H1 (cell line): ENCODE data around the gene EHD4. TPM values are rescaled to one million over a fixed set of nuclear protein-coding genes. Genes with fewer than 3 reads are reported as not detected.

Source experiments
- CTCF ChIA-PET: fragments of 300-600 bp; sonication (Branson Sonifier 250); formaldehyde crosslinking; loops from one replicate; lab custom pipeline; 2021; ENCODE audit not compliant: partially characterized antibody; lab: Charles Lee
- POLR2A ChIA-PET: fragments of 300-600 bp; sonication (Branson Sonifier 250); formaldehyde crosslinking; loops from one replicate; lab custom pipeline; 2021; ENCODE audit warnings: inconsistent platforms; ENCODE audit not compliant: partially characterized antibody; lab: Charles Lee
- DNase-seq, 2 experiments: peaks; one replicate each; pipeline versions ENCODE4 v3.0.0 to v3.0.0-alpha.2; 2010 to 2022; ENCODE audit warnings: low spot score in 2 of 2, low read depth in 1 of 2, mixed read lengths in 1 of 2
- FAIRE-seq: peaks from 2 replicates; lab custom pipeline; 2011; peaks lifted over from hg19 to GRCh38; lab: Jason Lieb, UNC
- H2AFZ ChIP-seq: 2 replicates; pipeline ENCODE4 v1.8.1; 2012; ENCODE audit warnings: low read length, inconsistent platforms
- H2AK5ac ChIP-seq: 2 replicates; pipeline ENCODE4 v1.6.1; 2013; ENCODE audit warnings: low read depth, low read length
- H2BK120ac ChIP-seq: replicated peaks from 2 replicates; pipeline ENCODE3; 2013; ENCODE audit warnings: low read depth, low read length, inconsistent platforms
- H2BK12ac ChIP-seq: 2 replicates; pipeline ENCODE4 v1.6.1; 2013; ENCODE audit warnings: low read depth, low read length
- H2BK15ac ChIP-seq: 2 replicates; pipeline ENCODE4 v1.6.1; 2013; ENCODE audit warnings: low read length
- H2BK20ac ChIP-seq: 2 replicates; pipeline ENCODE4 v1.6.1; 2013; ENCODE audit warnings: low read length
- H2BK5ac ChIP-seq: 2 replicates; pipeline ENCODE4 v1.6.1; 2013; ENCODE audit warnings: low read depth, low read length
- H3K14ac ChIP-seq: 2 replicates; pipeline ENCODE4 v1.6.1; 2013; ENCODE audit warnings: inconsistent platforms; ENCODE audit not compliant: insufficient read length
- H3K18ac ChIP-seq: 2 replicates; pipeline ENCODE4 v1.6.1; 2013; ENCODE audit warnings: low read length; ENCODE audit errors: extremely low read depth
- H3K23ac ChIP-seq: 2 replicates; pipeline ENCODE4 v1.6.1; 2013; ENCODE audit warnings: inconsistent platforms; ENCODE audit not compliant: insufficient read length
- H3K23me2 ChIP-seq: 2 replicates; pipeline ENCODE4 v1.6.1; 2013; ENCODE audit warnings: low read depth, low read length
- H3K27ac ChIP-seq: 2 replicates; pipeline ENCODE4 v1.6.1; 2011; ENCODE audit warnings: low read depth, low read length, inconsistent platforms
- H3K27me3 ChIP-seq, 4 experiments: replicated peaks in 1 of 4; 1 replicate in 1 of 4; 2 replicates in 3 of 4; pipeline versions ENCODE4 v1.6.1 to v1.8.1; 2011 to 2013; ENCODE audit warnings: low read length in 3 of 4, mild to moderate bottlenecking in 3 of 4, inconsistent platforms in 2 of 4, mixed read lengths in 2 of 4, moderate library complexity in 1 of 4; ENCODE audit not compliant: control insufficient read depth in 3 of 4, insufficient read depth in 3 of 4; ENCODE audit errors: extremely low read depth in 1 of 4
- H3K36me3 ChIP-seq, 4 experiments: 2 replicates each; pipeline versions ENCODE4 v1.6.1 to v1.8.1; 2011 to 2013; ENCODE audit warnings: mild to moderate bottlenecking in 4 of 4, low read length in 3 of 4, moderate library complexity in 2 of 4, control low read depth in 1 of 4, inconsistent platforms in 1 of 4; ENCODE audit not compliant: insufficient read depth in 4 of 4, control insufficient read depth in 2 of 4
- H3K4ac ChIP-seq: replicated peaks from 2 replicates; pipeline ENCODE3; 2013; ENCODE audit warnings: low read length, low read depth, mixed read lengths, inconsistent platforms; ENCODE audit not compliant: insufficient read length
- H3K4me1 ChIP-seq, 4 experiments: replicated peaks in 1 of 4; 1 replicate in 1 of 4; 2 replicates in 3 of 4; pipeline versions ENCODE4 v1.6.1 to v1.8.1; 2011 to 2013; ENCODE audit warnings: low read length in 3 of 4, inconsistent platforms in 2 of 4, mixed read lengths in 1 of 4; ENCODE audit not compliant: insufficient read depth in 4 of 4, control insufficient read depth in 3 of 4
- H3K4me2 ChIP-seq, 2 experiments: 2 replicates each; pipeline versions ENCODE4 v1.6.1 to v1.8.1; 2011 to 2013; ENCODE audit warnings: low read depth in 2 of 2, low read length in 2 of 2, control low read depth in 1 of 2, inconsistent platforms in 1 of 2, mild to moderate bottlenecking in 1 of 2; ENCODE audit not compliant: insufficient read depth in 1 of 2
- H3K4me3 ChIP-seq, 4 experiments: fragments of 200-600, 300-600 bp in 1 of 4; sonication (generic), shearing (Covaris generic), sonication (Bioruptor Twin) in 1 of 4; 2 replicates each; pipeline versions ENCODE4 v1.5.1 to v1.8.1; 2011 to 2016; ENCODE audit warnings: low read length in 4 of 4, low read depth in 3 of 4, control low read depth in 2 of 4, inconsistent platforms in 2 of 4, mild to moderate bottlenecking in 2 of 4, mixed read lengths in 1 of 4, moderate library complexity in 1 of 4; ENCODE audit not compliant: insufficient read depth in 2 of 4; ENCODE audit errors: extremely low read depth in 1 of 4
- H3K56ac ChIP-seq: replicated peaks from 2 replicates; pipeline ENCODE3; 2013; ENCODE audit warnings: low read depth, mild to moderate bottlenecking, mixed read lengths, low read length, inconsistent platforms; ENCODE audit not compliant: insufficient read length
- H3K79me1 ChIP-seq: 2 replicates; pipeline ENCODE4 v1.6.1; 2013; ENCODE audit warnings: low read depth, low read length, control low read depth
- H3K79me2 ChIP-seq, 2 experiments: 2 replicates each; pipeline versions ENCODE4 v1.6.1 to v1.8.1; 2012 to 2013; ENCODE audit warnings: low read length in 2 of 2, mild to moderate bottlenecking in 2 of 2, inconsistent platforms in 1 of 2; ENCODE audit not compliant: insufficient read depth in 2 of 2, control insufficient read depth in 1 of 2
- H3K9ac ChIP-seq, 4 experiments: replicated peaks in 1 of 4; 1 replicate in 1 of 4; 2 replicates in 3 of 4; pipeline versions ENCODE4 v1.6.1 to v1.8.1; 2011 to 2013; ENCODE audit warnings: low read depth in 3 of 4, low read length in 3 of 4, control low read depth in 2 of 4, mild to moderate bottlenecking in 2 of 4, moderate library complexity in 2 of 4, inconsistent platforms in 1 of 4; ENCODE audit errors: extremely low read depth in 1 of 4
- H3K9me3 ChIP-seq, 2 experiments: 2 replicates each; pipeline versions ENCODE4 v1.6.1 to v1.8.1; 2012 to 2013; ENCODE audit warnings: mild to moderate bottlenecking in 2 of 2, moderate library complexity in 2 of 2, control low read depth in 1 of 2, inconsistent platforms in 1 of 2, low read depth in 1 of 2, low read length in 1 of 2, mixed read lengths in 1 of 2; ENCODE audit not compliant: insufficient read depth in 2 of 2
- H4K20me1 ChIP-seq, 2 experiments: replicated peaks in 1 of 2; 2 replicates each; pipeline versions ENCODE3 to v1.8.1; 2011 to 2013; ENCODE audit warnings: inconsistent platforms in 2 of 2, low read length in 2 of 2, mild to moderate bottlenecking in 1 of 2; ENCODE audit not compliant: insufficient read depth in 2 of 2, control insufficient read depth in 1 of 2
- H4K5ac ChIP-seq: 2 replicates; pipeline ENCODE4 v1.6.1; 2013; ENCODE audit warnings: low read length, low read depth, mixed read lengths, inconsistent platforms; ENCODE audit not compliant: insufficient read length
- H4K8ac ChIP-seq: 2 replicates; pipeline ENCODE4 v1.8.0; 2013; ENCODE audit warnings: mild to moderate bottlenecking, moderate library complexity, low read length, inconsistent platforms; ENCODE audit not compliant: insufficient read depth; ENCODE audit errors: extremely low read depth
- H4K91ac ChIP-seq: replicated peaks from 2 replicates; pipeline ENCODE3; 2013; ENCODE audit warnings: low read length, mixed read lengths, inconsistent platforms; ENCODE audit not compliant: insufficient read length
- ASH2L ChIP-seq: fragments of 200-600, 300-600 bp; sonication (generic); IDR thresholded peaks from one replicate; pipeline ENCODE4 v1.7.1; 2017; ENCODE audit warnings: low read length
- CBX8 ChIP-seq: fragments of 300-800, 300-1000 bp; sonication (generic); IDR thresholded peaks from 2 replicates; pipeline ENCODE4 v1.7.1; 2016; ENCODE audit warnings: low read depth, low read length, borderline replicate concordance
- CREB1 ChIP-seq: IDR thresholded peaks from 2 replicates; pipeline ENCODE4 v1.6.1; 2012; ENCODE audit warnings: inconsistent platforms
- RNF2 ChIP-seq: fragments of 200-900, 300-1000 bp; sonication (generic); IDR thresholded peaks from 2 replicates; pipeline ENCODE4 v1.7.1; 2016; ENCODE audit warnings: borderline replicate concordance, low read depth, mild to moderate bottlenecking, antibody characterized with exemption, low read length; ENCODE audit not compliant: poor library complexity, severe bottlenecking; ENCODE audit errors: missing control alignments
- TAF7 ChIP-seq: optimal IDR thresholded peaks from 2 replicates; pipeline ENCODE3; 2011; ENCODE audit warnings: low read depth, mild to moderate bottlenecking, inconsistent platforms, low read length, moderate library complexity, borderline replicate concordance
- WGBS, 2 experiments: shearing (Covaris generic) in 1 of 2; methylation state at CpG; one replicate each; pipeline versions ENCODE4 v1.1.6 to v1.1.7; 2013 to 2015; ENCODE audit warnings: low lambda C conversion rate in 2 of 2, mixed read lengths in 2 of 2, inconsistent platforms in 1 of 2, low coverage in 1 of 2, missing lambda C conversion rate in 1 of 2; ENCODE audit not compliant: insufficient replicate concordance in 2 of 2, insufficient coverage in 1 of 2, insufficient read length in 1 of 2; ENCODE audit errors: extremely low coverage in 1 of 2, missing lambda C conversion rate in 1 of 2; 5-methylcytosine and 5-hydroxymethylcytosine counted together
- polyA plus RNA-seq, 7 experiments: library from polyadenylated mRNA; depleted of rRNA in 3 of 7; stranded (reverse) in 5 of 7; unstranded in 2 of 7; fragments of >200 nt in 5 of 7; fragments of 200-250 nt in 2 of 7; gene quantifications; 1 replicate in 5 of 7; 2 replicates in 1 of 7; 4 replicates in 1 of 7; pipeline versions ENCODE4 v1.2.1 to v1.2.3, GENCODE V29; 2011 to 2013; ENCODE audit warnings: missing spikeins in 2 of 7, mixed read lengths in 2 of 7
- total RNA-seq: library from RNA; stranded (reverse); fragmentation: NEBNext Ultra II Directional; extraction: Animal tissue kit (Norgen Biotek cat#: 25700); gene quantifications from 2 replicates; pipeline ENCODE4 v1.2.1, GENCODE V29; 2021

EHD4 gene
- total and polyA plus RNA-seq, 2 of the 8 experiments (the other 6 are each of a cell fraction or from before 2014, with no cell fraction given), result 17.5 to 24.5 TPM

GRCh38 chr15:41950127-41950483, 22.3 kb downstream of the EHD4 start:
- Histone ChIP-seq H3K27ac (no peak overlapping the region), H4K91ac (no peak overlapping the region), H3K18ac (no peak overlapping the region), H3K4me2 (no peak overlapping the region), H3K4ac (no peak overlapping the region), H3K4me3 (no peak overlapping the region), H3K79me2 (peaks cover 0 to 8% of the 10 kb centered on the region in 2 experiments; a peak in 1 of 4 replicates), H4K20me1 (peaks cover 2 to 11% of the 10 kb centered on the region in 2 experiments), H3K27me3 (no peaks in the 10 kb centered on the region), H2BK20ac (no peak overlapping the region), H3K9ac (no peak overlapping the region; a peak in 1 of 7 replicates), H3K36me3 (peaks cover 4 to 23% (median 15%) of the 10 kb centered on the region in 4 experiments; a peak in 5 of 8 replicates), H3K79me1 (peaks cover 1% of the 10 kb centered on the region; the same call in 1 of the 2 replicates), H3K9me3 (no peaks in the 10 kb centered on the region), H2BK12ac (no peak overlapping the region), H4K5ac (no peak overlapping the region), H2AFZ (no peak overlapping the region), H2BK120ac (no peak overlapping the region), H3K4me1 (peaks cover 0 to 3% (median 0%) of the 10 kb centered on the region in 4 experiments; a peak in 2 of 7 replicates), H2AK5ac (no peak overlapping the region), H3K56ac (no peak overlapping the region), H3K23ac (no peak overlapping the region), H4K8ac (no peak overlapping the region), H2BK15ac (no peak overlapping the region), H2BK5ac (no peak overlapping the region), H3K23me2 (no peaks in the 10 kb centered on the region), H3K14ac (no peak overlapping the region)
- no peak for TF ChIP-seq TAF7
- no peak for TF ChIP-seq CBX8
- TF ChIP-seq ASH2L, result no peak
- no peak for TF ChIP-seq RNF2
- no peak for TF ChIP-seq CREB1
- DNase-seq (no peak), FAIRE-seq (no peak)
- CTCF ChIA-PET, result interaction anchor here (1.2 to 2.0 kb wide), 4 partner anchors 9 to 54 kb away, joined by 3 to 7 read pairs (median 4); partner anchors contain the start of gene EHD4
- WGBS, 2 experiments, result 94% methylated on average over 4 of the region's 4 CpGs; no CpG with 5 or more reads in 1 of the 2 experiments
- POLR2A ChIA-PET, result interaction anchor here (0.6 kb wide), 1 partner anchor 1470 kb away, joined by 3 read pairs; no protein-coding TSS in a partner anchor
